Cardiac septum (tissue), 1 donor: ENCODE measurements around the gene DUXA. TPM values are rescaled to one million over a fixed set of nuclear protein-coding genes. Genes with fewer than 3 reads are reported as not detected.

ENCODE experiments used
- DNase-seq: peaks from one replicate; pipeline ENCODE4 v3.0.0-alpha.2; 2020; ENCODE audit warnings: low spot score
- intact Hi-C: fragments of 100-400 bp; cut with DNase I; formaldehyde crosslinking; loops from one replicate; pipeline ENCODE4 v1.14.0; 2022
- total RNA-seq: library from RNA; stranded (reverse); fragmentation: NEBNext Ultra II Directional; extraction: Animal tissue kit (Norgen Biotek cat#: 25700); gene quantifications from one replicate; pipeline ENCODE4 v1.2.1, GENCODE V29; 2021
- donor health status: DM: no; HTN: no; CAD: no.

Gene DUXA
- total RNA-seq, 1 donor from 2014 or later = not detected

GRCh38 chr19:57110592-57111328 lies 56.5 kb downstream of the DUXA start:
- DNase-seq = no peak
- intact Hi-C loops = no loop called here

DNA sequence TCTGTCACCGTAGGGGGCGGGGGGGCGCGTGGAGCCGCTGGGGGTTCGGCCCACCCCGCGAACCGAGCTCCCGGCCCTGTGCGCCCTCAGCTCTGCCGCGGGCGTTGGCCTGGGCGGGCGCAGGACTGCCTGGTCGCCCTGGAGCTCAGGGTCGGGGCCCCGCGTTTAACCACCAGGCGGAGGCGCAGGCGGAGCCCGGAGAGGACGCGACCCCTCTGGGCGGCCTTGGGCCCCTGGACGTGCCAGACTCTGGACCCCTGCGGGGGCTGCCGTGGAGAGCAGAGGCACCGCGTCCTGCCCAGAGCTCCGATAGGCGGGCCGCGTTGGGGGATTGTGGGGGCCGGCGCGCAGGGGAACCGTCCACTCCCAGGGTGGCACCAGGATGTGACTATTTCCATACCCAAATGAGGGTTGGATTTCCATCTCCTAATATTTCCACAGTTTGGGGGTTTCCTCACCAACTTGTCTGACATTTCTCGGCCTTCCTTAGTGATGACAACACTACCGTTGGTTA lies 60.5 kb downstream of the DUXA start:
- DNase-seq = no peak
- intact Hi-C loops = loop anchor here (10.0 kb wide), 1 partner anchor 1048 kb away; the partner anchor contains the start of gene ZNF329

- intact Hi-C loops = loop anchor here (10.0 kb wide), 1 partner anchor 1049 kb away; the partner anchor contains the start of gene ZNF329
- no peak for DNase-seq
Observed at GRCh38 chr19:57105976-57106721, 61.1 kb downstream of the DUXA start.

Other genes starting within 250 kb of the DUXA start
- gene USP29, start 47.5 kb downstream of the DUXA start, total RNA-seq = not detected
- not detected for gene ZIM3, start 22.3 kb downstream of the DUXA start, total RNA-seq
- 23.0 TPM for gene ZNF264, start 24.0 kb upstream of the DUXA start, total RNA-seq
- 2.2 TPM for gene AURKC, start 63.5 kb upstream of the DUXA start, total RNA-seq
- gene ZNF805, start 73.1 kb upstream of the DUXA start, total RNA-seq = 12.8 TPM
- 45.3 TPM for gene ZNF460, start 113.0 kb upstream of the DUXA start, total RNA-seq
- 6.1 TPM for gene ZNF543, start 153.0 kb upstream of the DUXA start, total RNA-seq
- 10.0 TPM for gene ZNF304, start 183.8 kb upstream of the DUXA start, total RNA-seq
- 10.2 TPM for gene TRAPPC2B, start 196.1 kb upstream of the DUXA start, total RNA-seq
- 4.0 TPM for gene ZNF547, start 196.1 kb upstream of the DUXA start, total RNA-seq
- gene ZNF548, start 222.4 kb upstream of the DUXA start, total RNA-seq = 16.1 TPM
- gene ZNF17, start 243.7 kb upstream of the DUXA start, total RNA-seq = 10.1 TPM